A375 (cell line): ENCODE data around the gene COMMD3. TPM values are rescaled to one million over a fixed set of nuclear protein-coding genes. Genes with fewer than 3 reads are reported as not detected.

Source experiments
- small RNA-seq: library from RNA; depleted of rRNA; stranded (forward); fragments of <200 nt; gene quantifications from one replicate; pipeline ENCODE3, GENCODE V24; 2014
- total RNA-seq: library from RNA; depleted of rRNA; stranded (reverse); fragments of >200 nt; shearing (Covaris generic); gene quantifications from 2 replicates; pipeline ENCODE4 v1.2.3, GENCODE V29; 2014; rRNA removed

The COMMD3 gene
- 31.3 and 35.2 TPM in 2 replicates for total RNA-seq

GRCh38 chr10:22316286-22317075 is at the start of gene COMMD3:
Gene COMMD3 (plus strand): TSS chr10:22316388. CDS start chr10:22316418, 30 bp downstream.

GRCh38 chr10:22320591-22321155 is 4.5 kb downstream of the COMMD3 start, which contains the start of gene BMI1:
Gene BMI1 (plus strand): TSS chr10:22321099. CDS start chr10:22326450, 5,351 bp downstream.

GRCh38 chr10:22345301-22346095 is 29.3 kb downstream of the COMMD3 start, which contains the start of gene SPAG6:
Gene SPAG6 (plus strand): TSS chr10:22345496. CDS start chr10:22345612, 116 bp downstream.

Small RNAs within 50 kb of the gene (small RNA-seq; reads per million reads assigned to genes)
- not detected for gene AL158211.3

Other genes starting within 250 kb of the COMMD3 start
- not detected in 2 replicates for gene EBLN1, start 98.4 kb upstream of the COMMD3 start, total RNA-seq
- gene BMI1, start 4.7 kb downstream of the COMMD3 start, total RNA-seq = 27.6 and 34.0 TPM in 2 replicates
- 0.64 TPM in 1 of 2 replicates, not detected in the other for gene SPAG6, start 29.1 kb downstream of the COMMD3 start, total RNA-seq